HEK293 (cell line): ENCODE results near the gene ERFE.

Experiments used
- HOXD13 ChIP-seq: sonication (generic); formaldehyde crosslinking; IDR thresholded peaks from 2 replicates; pipeline ENCODE4 v1.8.0; 2022; ENCODE audit warnings: missing genetic modification reagents, borderline replicate concordance
- PRDM4 ChIP-seq: fragments of 450-650 bp; formaldehyde crosslinking; IDR thresholded peaks from 2 replicates; pipeline ENCODE4 v1.5.1; 2017; ENCODE audit warnings: missing biosample characterization, missing genetic modification characterization
- YY1 ChIP-seq: fragments of 450-650 bp; formaldehyde crosslinking; IDR thresholded peaks from 2 replicates; pipeline ENCODE4 v1.5.1; 2018; ENCODE audit warnings: missing biosample characterization, missing genetic modification characterization
- ZNF292 ChIP-seq: fragments of 450-650 bp; formaldehyde crosslinking; IDR thresholded peaks from 2 replicates; pipeline ENCODE4 v1.5.1; 2016; ENCODE audit warnings: low read depth, missing biosample characterization, missing genetic modification characterization, borderline replicate concordance
- TF ChIP-seq, protein P1 (sequence below): fragments of 450-650 bp; formaldehyde crosslinking; IDR thresholded peaks from 2 replicates; pipeline ENCODE4 v1.5.1; 2016; ENCODE audit warnings: missing biosample characterization, missing genetic modification characterization

DNA sequence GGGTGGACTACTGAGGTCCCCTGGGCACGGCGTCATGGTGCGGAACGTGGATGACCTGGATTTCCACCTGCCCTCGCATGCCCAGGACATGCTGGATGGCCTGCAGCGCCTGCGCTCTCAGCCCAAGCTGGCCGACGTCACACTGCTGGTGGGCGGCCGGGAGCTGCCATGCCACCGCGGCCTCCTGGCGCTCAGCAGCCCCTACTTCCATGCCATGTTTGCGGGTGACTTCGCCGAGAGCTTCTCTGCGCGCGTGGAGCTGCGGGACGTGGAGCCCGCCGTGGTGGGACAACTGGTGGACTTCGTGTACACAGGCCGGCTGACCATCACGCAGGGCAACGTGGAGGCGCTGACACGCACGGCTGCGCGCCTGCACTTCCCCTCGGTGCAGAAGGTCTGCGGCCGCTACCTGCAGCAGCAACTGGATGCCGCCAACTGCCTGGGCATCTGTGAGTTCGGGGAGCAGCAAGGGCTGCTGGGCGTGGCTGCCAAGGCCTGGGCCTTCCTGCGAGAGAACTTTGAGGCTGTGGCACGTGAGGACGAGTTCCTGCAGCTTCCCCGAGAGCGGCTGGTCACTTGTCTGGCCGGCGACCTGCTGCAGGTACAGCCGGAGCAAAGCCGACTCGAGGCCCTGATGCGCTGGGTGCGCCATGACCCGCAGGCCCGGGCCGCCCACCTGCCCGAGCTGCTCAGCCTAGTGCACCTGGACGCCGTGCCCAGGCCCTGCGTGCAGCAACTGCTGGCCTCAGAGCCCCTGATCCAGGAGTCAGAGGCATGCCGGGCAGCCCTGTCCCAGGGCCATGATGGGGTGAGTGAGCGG, 17.8 kb upstream of the ERFE start:
- TF ChIP-seq YY1 (tag by site-specific recombination) (no peak), ZNF292 (tag by site-specific recombination) (no peak), HOXD13 (no peak), PRDM4 (tag by site-specific recombination) (no peak)
- TF ChIP-seq, protein P1, sequence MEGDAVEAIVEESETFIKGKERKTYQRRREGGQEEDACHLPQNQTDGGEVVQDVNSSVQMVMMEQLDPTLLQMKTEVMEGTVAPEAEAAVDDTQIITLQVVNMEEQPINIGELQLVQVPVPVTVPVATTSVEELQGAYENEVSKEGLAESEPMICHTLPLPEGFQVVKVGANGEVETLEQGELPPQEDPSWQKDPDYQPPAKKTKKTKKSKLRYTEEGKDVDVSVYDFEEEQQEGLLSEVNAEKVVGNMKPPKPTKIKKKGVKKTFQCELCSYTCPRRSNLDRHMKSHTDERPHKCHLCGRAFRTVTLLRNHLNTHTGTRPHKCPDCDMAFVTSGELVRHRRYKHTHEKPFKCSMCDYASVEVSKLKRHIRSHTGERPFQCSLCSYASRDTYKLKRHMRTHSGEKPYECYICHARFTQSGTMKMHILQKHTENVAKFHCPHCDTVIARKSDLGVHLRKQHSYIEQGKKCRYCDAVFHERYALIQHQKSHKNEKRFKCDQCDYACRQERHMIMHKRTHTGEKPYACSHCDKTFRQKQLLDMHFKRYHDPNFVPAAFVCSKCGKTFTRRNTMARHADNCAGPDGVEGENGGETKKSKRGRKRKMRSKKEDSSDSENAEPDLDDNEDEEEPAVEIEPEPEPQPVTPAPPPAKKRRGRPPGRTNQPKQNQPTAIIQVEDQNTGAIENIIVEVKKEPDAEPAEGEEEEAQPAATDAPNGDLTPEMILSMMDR, result no peak
